Cerebellar nuclear complex (tissue), 1 donor: ENCODE data around the gene KCNJ12.
A peak's percentile ranks its signal among the peaks of the same experiment; 100 is the strongest.

Experiments used
- DNase-seq, 2 experiments: peaks; one replicate each; lab custom pipeline; 2025; lab: John Stamatoyannopoulos, UW

The KCNJ12 gene

GRCh38 chr17:21368545-21369246 lies 7.5 kb upstream of the KCNJ12 start:
- no peak for DNase-seq

- DNase-seq: no peak
Measured at GRCh38 chr17:21369395-21369794, 6.8 kb upstream of the KCNJ12 start.

- DNase-seq: no peak
Measured at GRCh38 chr17:21370430-21370829, 5.7 kb upstream of the KCNJ12 start.

- peak; percentile 22 to 24 for DNase-seq
Measured at GRCh38 chr17:21371511-21372081, 4.6 kb upstream of the KCNJ12 start.

GRCh38 chr17:21372256-21372954 lies 3.8 kb upstream of the KCNJ12 start:
- no peak for DNase-seq

- no peak for DNase-seq
Measured at GRCh38 chr17:21373036-21373435, 3.1 kb upstream of the KCNJ12 start.

GRCh38 chr17:21373696-21374440 lies 2.3 kb upstream of the KCNJ12 start:
- no peak for DNase-seq

- DNase-seq: no peak
Measured at GRCh38 chr17:21374441-21375161, 1.6 kb upstream of the KCNJ12 start.

- DNase-seq: no peak
Measured at GRCh38 chr17:21375162-21375560, 996 bp upstream of the KCNJ12 start.

GRCh38 chr17:21375757-21376080 lies 438 bp upstream of the KCNJ12 start:
- DNase-seq: no peak

GRCh38 chr17:21376759-21377690 lies 868 bp downstream of the KCNJ12 start:
- no peak for DNase-seq

- no peak for DNase-seq
Measured at GRCh38 chr17:21377705-21378396, 1.7 kb downstream of the KCNJ12 start.

- peak in 1 of 2 experiments; percentile 25 for DNase-seq
Measured at GRCh38 chr17:21378553-21378952, 2.4 kb downstream of the KCNJ12 start.

GRCh38 chr17:21379080-21379711 lies 3.0 kb downstream of the KCNJ12 start:
- peak; percentile 79 to 95 for DNase-seq

GRCh38 chr17:21380659-21381058 lies 4.5 kb downstream of the KCNJ12 start:
- no peak for DNase-seq

- no peak for DNase-seq
Measured at GRCh38 chr17:21381076-21381706, 5.0 kb downstream of the KCNJ12 start.

GRCh38 chr17:21382560-21383495 lies 6.7 kb downstream of the KCNJ12 start:
- no peak for DNase-seq

- peak; percentile 56 to 88 for DNase-seq
Measured at GRCh38 chr17:21385281-21385845, 9.2 kb downstream of the KCNJ12 start.
